GM18873 (cell line): Measurements from ENCODE around the gene CCNQ.

Experiments used
- ATAC-seq: cut with Tn5 transposase; IDR thresholded peaks from one replicate; pipeline ENCODE4 v1.9.1; 2021; ENCODE audit warnings: mild to moderate bottlenecking, moderate library complexity, moderate number of reproducible peaks; ENCODE audit not compliant: unreplicated experiment, low FRiP score

Gene CCNQ

GRCh38 chrX:153637121-153638040 lies 38.4 kb upstream of the CCNQ start:
- no peak for ATAC-seq

- ATAC-seq, result no peak
These were observed 37.8 kb upstream of the CCNQ start for GRCh38 chrX:153636716-153637115.

GRCh38 chrX:153635788-153636668 lies 37.1 kb upstream of the CCNQ start:
- no peak for ATAC-seq

GRCh38 chrX:153635388-153635787 lies 36.4 kb upstream of the CCNQ start:
- ATAC-seq, result no peak

- no peak for ATAC-seq
These were observed 35.9 kb upstream of the CCNQ start for GRCh38 chrX:153634832-153635231.

GRCh38 chrX:153634236-153634635 lies 35.3 kb upstream of the CCNQ start:
- ATAC-seq, result no peak

GRCh38 chrX:153633607-153634180 lies 34.8 kb upstream of the CCNQ start:
- ATAC-seq, result no peak

- no peak for ATAC-seq
These were observed 34.1 kb upstream of the CCNQ start for GRCh38 chrX:153633048-153633447.

GRCh38 chrX:153632595-153632946 lies 33.6 kb upstream of the CCNQ start:
- no peak for ATAC-seq

- ATAC-seq, result no peak
These were observed 33.1 kb upstream of the CCNQ start for GRCh38 chrX:153631907-153632594.

- ATAC-seq, result no peak
These were observed 32.4 kb upstream of the CCNQ start for GRCh38 chrX:153631346-153631745.

- no peak for ATAC-seq
These were observed 29.7 kb upstream of the CCNQ start for GRCh38 chrX:153628665-153629064.

GRCh38 chrX:153628129-153628528 lies 29.2 kb upstream of the CCNQ start:
- ATAC-seq, result no peak

- no peak for ATAC-seq
These were observed 28.8 kb upstream of the CCNQ start for GRCh38 chrX:153627675-153628111.

GRCh38 chrX:153626863-153627674 lies 28.1 kb upstream of the CCNQ start:
- ATAC-seq, result no peak

- ATAC-seq, result no peak
These were observed 27.2 kb upstream of the CCNQ start for GRCh38 chrX:153626025-153626633.

GRCh38 chrX:153625271-153626024 lies 26.5 kb upstream of the CCNQ start:
- no peak for ATAC-seq
